Activated CD4-positive, alpha-beta T cell treated with anti-CD3 and anti-CD28 coated beads, Interleukin-2, amount 50 U/mL, for 24 hours (primary cell): ENCODE measurements around the gene BOC.

ENCODE experiments used
- DNase-seq, 2 donors: peaks; one replicate each; pipeline ENCODE4 v3.0.0-alpha.2; 2020; ENCODE audit warnings: low read depth in 1 of 2, low spot score in 1 of 2

The BOC gene

GRCh38 chr3:113185194-113185835 is 26.0 kb upstream of the BOC start:
- no peak for DNase-seq

- DNase-seq = no peak
Observed at GRCh38 chr3:113186566-113186965, 24.8 kb upstream of the BOC start.

- no peak for DNase-seq
Observed at GRCh38 chr3:113193288-113193687, 18.1 kb upstream of the BOC start.

GRCh38 chr3:113193719-113194118 is 17.6 kb upstream of the BOC start:
- no peak for DNase-seq

GRCh38 chr3:113194823-113195401 is 16.4 kb upstream of the BOC start:
- DNase-seq = no peak

GRCh38 chr3:113200351-113200750 is 11.0 kb upstream of the BOC start:
- DNase-seq = no peak

GRCh38 chr3:113200946-113201345 is 10.4 kb upstream of the BOC start:
- DNase-seq = no peak

- DNase-seq = no peak
Observed at GRCh38 chr3:113204371-113204770, 7.0 kb upstream of the BOC start.

- no peak for DNase-seq
Observed at GRCh38 chr3:113205481-113205880, 5.9 kb upstream of the BOC start.

- DNase-seq = no peak
Observed at GRCh38 chr3:113210604-113211329, 590 bp upstream of the BOC start.

- DNase-seq = no peak
Observed at GRCh38 chr3:113212150-113212843, 940 bp downstream of the BOC start.

- DNase-seq = no peak
Observed at GRCh38 chr3:113212844-113213375, 1.6 kb downstream of the BOC start.

GRCh38 chr3:113213896-113214587 is 2.7 kb downstream of the BOC start:
- DNase-seq = no peak

- DNase-seq = no peak
Observed at GRCh38 chr3:113214917-113215595, 3.7 kb downstream of the BOC start.

GRCh38 chr3:113216393-113216792 is 5.0 kb downstream of the BOC start:
- no peak for DNase-seq

- DNase-seq = no peak
Observed at GRCh38 chr3:113218011-113218680, 6.8 kb downstream of the BOC start.

GRCh38 chr3:113218681-113219045 is 7.3 kb downstream of the BOC start:
- DNase-seq = no peak

- DNase-seq = no peak
Observed at GRCh38 chr3:113219605-113220300, 8.4 kb downstream of the BOC start.

- DNase-seq = no peak
Observed at GRCh38 chr3:113220721-113221120, 9.4 kb downstream of the BOC start.
